ENCODE data around the gene NR1H2. TPM values are rescaled to one million over a fixed set of nuclear protein-coding genes. Genes with fewer than 3 reads are reported as not detected.
"Not testable (repeated sequence)": the region's sequence is repeated elsewhere in the genome, so short reads cannot be mapped to it uniquely, and the experiment has no call there.

NR1H2 gene
- total RNA-seq, 1 donor: 125 TPM

DNA sequence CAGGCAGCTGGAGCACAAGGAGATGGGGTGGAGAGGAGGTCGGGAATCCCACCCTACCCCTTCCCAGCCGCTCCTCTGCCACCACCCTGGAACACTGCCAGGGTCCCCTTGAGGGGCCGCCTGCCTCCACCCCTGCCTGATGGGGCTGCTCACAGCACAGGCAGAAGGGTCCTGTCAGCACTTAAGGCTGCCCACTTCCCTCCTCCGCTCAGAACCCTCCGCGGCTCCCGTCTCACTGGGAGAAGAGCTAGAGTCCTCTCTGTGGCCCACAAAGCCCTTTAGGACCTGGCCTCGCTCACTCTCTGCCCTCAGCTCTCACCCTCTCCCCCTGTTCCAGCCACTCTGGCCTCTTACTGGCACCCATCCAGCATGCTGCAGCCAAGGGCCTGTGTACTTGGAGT, 4.5 kb downstream of the NR1H2 start:
- no peaks in the 10 kb centered on the region for H3K9me3 ChIP-seq (ENCODE audit: low read depth, low read length)
- no peak overlapping the region for H3K4me3 ChIP-seq (ENCODE audit: low read length)
- no peaks in the 10 kb centered on the region for H3K27me3 ChIP-seq (ENCODE audit: insufficient read depth, low read length)
- peaks cover 34% of the 10 kb centered on the region for H3K4me1 ChIP-seq (ENCODE audit: insufficient read depth, low read length)

DNA sequence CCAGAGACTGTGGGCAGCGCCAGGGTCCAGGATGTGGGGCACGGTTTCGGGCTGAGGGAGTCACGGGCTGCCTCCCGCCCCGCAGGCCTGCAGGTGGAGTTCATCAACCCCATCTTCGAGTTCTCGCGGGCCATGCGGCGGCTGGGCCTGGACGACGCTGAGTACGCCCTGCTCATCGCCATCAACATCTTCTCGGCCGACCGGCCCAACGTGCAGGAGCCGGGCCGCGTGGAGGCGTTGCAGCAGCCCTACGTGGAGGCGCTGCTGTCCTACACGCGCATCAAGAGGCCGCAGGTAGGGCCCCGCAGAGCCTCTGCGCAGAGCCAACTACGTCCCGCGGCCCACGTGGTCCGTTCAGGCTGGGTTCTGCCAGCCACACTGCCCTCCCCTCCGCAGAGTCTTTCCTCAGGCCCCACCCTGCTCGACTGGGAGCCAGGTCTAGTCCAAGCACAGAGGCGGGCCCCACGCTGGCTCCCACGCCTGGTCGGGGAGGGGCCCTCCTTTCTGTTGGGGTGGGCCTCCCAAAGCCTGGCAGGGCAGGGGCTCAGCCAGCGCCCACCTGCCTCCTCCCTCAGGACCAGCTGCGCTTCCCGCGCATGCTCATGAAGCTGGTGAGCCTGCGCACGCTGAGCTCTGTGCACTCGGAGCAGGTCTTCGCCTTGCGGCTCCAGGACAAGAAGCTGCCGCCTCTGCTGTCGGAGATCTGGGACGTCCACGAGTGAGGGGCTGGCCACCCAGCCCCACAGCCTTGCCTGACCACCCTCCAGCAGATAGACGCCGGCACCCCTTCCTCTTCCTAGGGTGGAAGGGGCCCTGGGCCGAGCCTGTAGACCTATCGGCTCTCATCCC, 5.8 kb downstream of the NR1H2 start:
- Histone ChIP-seq H3K9me3 (ENCODE audit: low read depth, low read length) (no peaks in the 10 kb centered on the region), H3K27me3 (ENCODE audit: insufficient read depth, low read length) (no peaks in the 10 kb centered on the region), H3K4me3 (ENCODE audit: low read length) (no peak overlapping the region), H3K4me1 (ENCODE audit: insufficient read depth, low read length) (peaks cover 43% of the 10 kb centered on the region)

DNA sequence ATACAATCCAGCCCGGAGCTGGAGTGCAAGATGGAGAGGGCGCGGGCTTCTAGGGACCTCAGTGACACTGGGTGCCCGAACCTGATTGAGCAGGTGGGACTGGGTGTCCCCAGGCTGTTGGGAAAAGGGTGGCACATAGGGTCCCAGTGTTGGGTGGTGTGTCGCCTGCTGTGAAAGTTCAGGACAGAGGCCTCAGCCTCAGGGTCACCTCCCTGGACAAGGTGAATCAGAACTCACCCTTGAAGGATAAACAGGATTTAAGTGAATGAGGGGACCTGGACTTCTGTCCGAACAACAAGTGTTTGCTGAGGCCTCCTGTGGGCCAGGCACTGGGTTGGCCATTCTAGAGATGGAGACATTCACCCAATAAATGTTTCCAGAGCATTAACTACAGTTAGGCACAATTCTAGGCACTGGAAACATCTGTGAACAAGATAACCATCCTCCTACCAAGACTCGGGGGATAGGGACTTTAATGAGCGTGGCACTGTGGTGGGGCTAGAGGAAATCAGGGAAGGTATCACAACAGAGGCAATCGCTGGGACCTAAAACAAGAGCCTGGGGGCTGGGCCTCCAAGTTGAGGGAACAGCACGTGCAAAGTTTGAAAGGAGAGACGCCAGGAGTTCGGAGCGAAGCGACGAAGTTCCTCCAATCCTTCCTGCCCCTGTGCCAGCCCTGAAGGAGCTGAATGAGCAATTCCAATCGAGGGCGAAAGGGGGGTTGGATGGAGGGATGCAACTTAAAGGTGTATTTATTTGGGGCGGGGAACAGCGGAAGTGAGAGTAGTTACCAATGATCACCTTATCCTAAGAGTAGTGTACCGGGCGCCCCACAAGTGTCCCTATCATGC, 7.0 kb downstream of the NR1H2 start:
- H3K4me1 ChIP-seq (ENCODE audit: insufficient read depth, low read length): peaks cover 45% of the 10 kb centered on the region
- H3K9me3 ChIP-seq (ENCODE audit: low read depth, low read length): no peaks in the 10 kb centered on the region
- no peaks in the 10 kb centered on the region for H3K27me3 ChIP-seq (ENCODE audit: insufficient read depth, low read length)
- H3K4me3 ChIP-seq (ENCODE audit: low read length): peak overlapping the region; percentile 51

DNA sequence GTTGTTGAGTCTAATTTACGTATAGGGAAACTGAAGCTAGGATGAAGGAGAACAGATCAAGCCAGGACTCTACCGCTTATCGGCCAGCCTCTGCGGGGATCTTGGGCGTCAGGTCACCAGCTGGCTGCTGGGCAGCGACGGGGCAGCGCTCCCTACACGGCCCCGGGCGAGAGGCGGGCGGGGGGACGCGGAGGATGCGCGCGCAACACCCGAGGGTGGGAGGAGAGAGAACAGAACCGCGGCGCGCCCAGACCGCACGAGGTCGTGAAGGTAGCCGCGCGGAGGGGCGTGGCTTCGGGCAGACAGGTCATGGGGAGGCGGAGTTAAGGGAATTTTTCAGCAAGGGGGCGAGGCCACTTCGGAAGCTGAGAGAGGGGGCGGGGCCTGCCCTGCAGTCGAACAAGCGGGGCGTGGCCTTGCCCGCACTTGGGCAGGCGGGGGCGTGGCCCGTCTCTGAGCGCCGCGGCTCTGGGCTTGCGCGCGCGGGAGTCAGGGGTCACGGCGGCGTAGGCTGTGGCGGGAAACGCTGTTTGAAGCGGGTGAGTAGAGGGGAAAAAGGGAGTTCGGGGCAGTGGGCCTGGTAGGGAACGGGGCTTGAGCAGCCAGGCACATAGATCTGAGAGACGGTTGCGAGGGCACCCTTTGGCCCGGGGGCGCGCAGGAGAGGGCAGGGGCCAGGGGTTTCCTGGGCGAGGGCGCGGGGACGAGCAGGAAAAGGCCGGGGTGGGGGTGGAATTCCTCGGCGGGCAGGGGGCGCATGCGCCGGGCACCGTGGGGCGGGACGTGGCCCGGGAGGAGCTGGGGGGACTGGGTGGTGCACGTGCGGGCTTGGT, 7.8 kb downstream of the NR1H2 start, which contains the start of gene POLD1:
TSS of gene POLD1 (plus strand) at position 496 of the 833 bp plus-strand sequence. CDS start 14,505 bp downstream, outside the sequence.
- Histone ChIP-seq H3K4me3 (ENCODE audit: low read length) (peak within 1 kb of the TSS; percentile 51), H3K27me3 (ENCODE audit: insufficient read depth, low read length) (no peaks in the 10 kb centered on the region), H3K4me1 (ENCODE audit: insufficient read depth, low read length) (peaks cover 45% of the 10 kb centered on the region), H3K9me3 (ENCODE audit: low read depth, low read length) (no peaks in the 10 kb centered on the region)

DNA sequence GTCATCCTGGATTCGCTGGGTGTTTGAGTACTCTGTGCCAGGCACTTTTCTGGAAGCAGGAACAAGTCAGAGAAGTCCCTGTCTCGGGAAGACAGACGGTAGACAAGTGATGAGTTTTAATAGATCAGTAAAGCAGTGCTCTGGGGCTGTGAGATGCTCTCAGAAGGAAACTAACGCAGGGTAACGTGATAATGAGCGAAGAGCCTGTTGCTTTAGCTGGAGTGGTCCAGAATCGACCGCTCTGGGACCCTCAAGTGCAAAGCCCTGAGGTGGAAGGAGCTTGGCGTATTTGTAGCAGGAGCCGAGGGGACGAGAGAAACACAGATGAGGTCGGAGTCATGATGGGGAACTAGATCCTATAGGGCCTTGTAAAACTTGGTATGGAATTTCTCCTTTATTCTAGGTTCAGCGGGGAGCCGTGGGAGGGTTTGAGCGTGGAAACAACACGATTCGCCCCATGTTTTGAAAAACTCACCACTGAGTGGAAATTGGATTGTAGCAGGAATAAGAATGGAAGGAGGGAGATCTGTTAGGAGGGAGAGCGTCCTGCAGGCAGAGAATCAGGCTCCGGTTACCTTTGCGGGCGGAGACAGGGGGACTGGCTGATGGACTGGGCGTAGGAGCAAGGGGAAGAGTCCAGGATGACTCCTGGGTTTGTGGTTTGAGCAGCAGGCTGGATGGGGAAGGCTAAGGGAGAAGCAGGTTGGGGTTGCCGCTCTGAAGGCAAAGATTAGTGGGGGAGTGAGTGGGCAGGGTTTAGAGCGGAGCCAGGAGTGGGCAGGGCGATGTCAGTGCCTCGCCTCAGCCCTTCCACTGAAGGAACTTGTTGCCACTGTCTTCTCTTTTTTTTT, 8.7 kb downstream of the NR1H2 start:
- Histone ChIP-seq H3K27me3 (ENCODE audit: insufficient read depth, low read length) (no peaks in the 10 kb centered on the region), H3K9me3 (ENCODE audit: low read depth, low read length) (no peaks in the 10 kb centered on the region), H3K4me3 (ENCODE audit: low read length) (peak overlapping the region; percentile 51), H3K4me1 (ENCODE audit: insufficient read depth, low read length) (peaks cover 45% of the 10 kb centered on the region)

DNA sequence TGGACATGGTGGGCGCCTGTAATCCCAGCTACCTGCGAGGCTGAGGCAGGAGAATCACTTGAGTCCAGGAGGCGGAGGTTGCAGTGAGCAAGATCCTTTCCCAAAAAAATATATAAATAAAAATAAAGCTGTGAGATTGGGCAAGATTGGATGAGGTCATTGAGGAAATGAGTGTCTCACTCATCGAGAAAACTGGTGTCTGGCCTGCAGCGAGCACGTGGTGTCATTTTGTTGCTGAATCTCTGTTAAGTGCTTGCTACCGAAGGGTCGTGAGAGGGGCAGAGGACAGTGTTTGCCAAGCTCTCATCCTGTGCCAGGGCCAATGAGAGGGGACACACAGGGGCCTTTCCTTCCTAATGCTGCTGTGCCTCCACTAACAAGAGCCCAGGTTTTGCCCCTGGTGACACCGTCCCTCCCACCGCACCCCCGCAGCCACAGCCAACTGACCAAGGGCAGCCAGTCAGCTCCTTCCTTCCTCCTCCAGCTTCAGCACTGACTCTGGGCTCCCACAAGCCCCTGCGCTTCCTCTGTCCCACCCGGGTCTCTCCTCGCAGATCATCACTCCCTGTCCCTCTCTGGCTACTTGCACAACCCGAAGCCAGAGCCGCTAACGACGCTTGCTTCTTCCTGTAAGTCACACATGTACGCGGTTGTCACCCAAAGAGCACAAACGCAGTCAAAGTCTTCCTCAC, 11.1 kb downstream of the NR1H2 start:
- Histone ChIP-seq H3K4me1 (ENCODE audit: insufficient read depth, low read length) (peaks cover 45% of the 10 kb centered on the region), H3K4me3 (ENCODE audit: low read length) (no peak overlapping the region), H3K27me3 (ENCODE audit: insufficient read depth, low read length) (no peaks in the 10 kb centered on the region), H3K9me3 (ENCODE audit: low read depth, low read length) (no peaks in the 10 kb centered on the region)

DNA sequence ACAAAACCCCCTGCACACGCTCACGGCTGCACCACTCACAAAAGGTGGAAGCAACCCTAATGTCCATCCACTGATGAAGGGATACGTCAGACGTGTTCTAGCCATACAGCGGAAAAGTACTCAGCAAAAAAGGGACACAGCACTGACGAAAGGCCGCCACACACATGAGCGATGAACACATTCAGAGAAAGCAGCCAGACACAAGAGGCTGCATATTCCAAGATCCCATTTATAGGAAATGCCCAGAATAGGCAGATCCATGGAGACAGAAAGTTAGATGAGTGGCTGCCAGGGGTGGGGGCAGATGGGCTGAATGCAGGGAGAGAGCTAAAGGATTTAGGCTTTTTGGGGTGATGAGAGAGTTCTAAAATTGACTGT, 11.6 kb downstream of the NR1H2 start:
- Histone ChIP-seq H3K27me3 (ENCODE audit: insufficient read depth, low read length) (no peaks in the 10 kb centered on the region), H3K4me3 (ENCODE audit: low read length) (no peak overlapping the region), H3K9me3 (ENCODE audit: low read depth, low read length) (no peaks in the 10 kb centered on the region), H3K4me1 (ENCODE audit: insufficient read depth, low read length) (peaks cover 45% of the 10 kb centered on the region)

DNA sequence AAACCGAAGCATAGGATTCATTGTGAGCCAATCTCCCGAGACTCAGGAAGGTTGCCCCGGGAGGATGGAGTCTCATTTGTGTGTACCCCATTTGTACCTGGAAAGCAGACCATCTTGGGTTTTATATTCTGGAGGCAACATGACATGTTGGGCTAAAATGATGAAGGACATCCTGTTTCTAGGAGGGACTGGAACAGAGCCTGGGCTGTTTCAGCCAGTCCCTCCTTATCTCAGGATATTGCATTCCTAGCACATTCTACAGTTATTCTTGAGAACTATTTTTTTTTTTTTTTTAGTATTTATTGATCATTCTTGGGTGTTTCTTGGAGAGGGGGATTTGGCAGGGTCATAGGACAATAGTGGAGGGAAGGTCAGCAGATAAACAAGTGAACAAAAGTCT, 14.0 kb downstream of the NR1H2 start:
- not testable (repeated sequence) for H3K27me3 ChIP-seq (ENCODE audit: insufficient read depth, low read length); H3K4me3 ChIP-seq (ENCODE audit: low read length); H3K9me3 ChIP-seq (ENCODE audit: low read depth, low read length)
- H3K4me1 ChIP-seq (ENCODE audit: insufficient read depth, low read length): peaks cover 27% of the 10 kb centered on the region

DNA sequence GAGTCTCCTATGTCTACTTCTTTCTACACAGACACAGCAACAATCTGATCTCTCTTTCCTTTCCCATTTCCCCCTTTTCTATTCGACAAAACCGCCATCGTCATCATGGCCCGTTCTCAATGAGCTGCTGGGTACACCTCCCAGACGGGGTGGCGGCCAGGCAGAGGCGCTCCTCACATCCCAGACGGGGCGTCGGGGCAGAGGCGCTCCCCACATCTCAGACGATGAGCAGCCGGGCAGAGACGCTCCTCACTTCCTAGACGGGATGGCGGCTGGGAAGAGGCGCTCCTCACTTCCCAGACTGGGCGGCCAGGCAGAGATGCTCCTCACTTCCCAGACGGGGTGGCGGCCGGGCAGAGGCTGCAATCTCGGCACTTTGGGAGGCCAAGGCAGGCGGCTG, 14.7 kb downstream of the NR1H2 start:
- not testable (repeated sequence) for H3K27me3 ChIP-seq (ENCODE audit: insufficient read depth, low read length); H3K4me3 ChIP-seq (ENCODE audit: low read length); H3K9me3 ChIP-seq (ENCODE audit: low read depth, low read length)
- H3K4me1 ChIP-seq (ENCODE audit: insufficient read depth, low read length): peaks cover 21% of the 10 kb centered on the region

DNA sequence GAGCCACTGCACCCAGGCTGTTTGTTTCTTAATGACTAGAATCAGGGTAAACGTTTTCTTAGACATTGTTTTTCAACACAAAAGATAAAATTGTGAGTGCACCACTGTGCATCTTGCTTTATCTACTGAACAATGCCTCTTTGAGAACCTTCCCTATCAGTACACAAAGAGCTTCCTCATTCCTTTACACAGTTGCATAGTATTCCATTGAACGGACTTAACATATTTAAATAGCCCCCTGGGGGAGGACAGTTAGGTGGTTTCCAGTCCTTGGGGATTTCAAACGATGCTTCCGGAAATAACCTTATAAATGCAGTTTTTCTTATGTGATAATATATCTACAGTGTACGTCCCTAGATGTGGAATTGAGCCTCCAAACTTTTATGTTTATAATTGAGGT, 16.5 kb downstream of the NR1H2 start:
- H3K27me3 ChIP-seq (ENCODE audit: insufficient read depth, low read length): no peaks in the 10 kb centered on the region
- H3K9me3 ChIP-seq (ENCODE audit: low read depth, low read length): no peaks in the 10 kb centered on the region
- H3K4me1 ChIP-seq (ENCODE audit: insufficient read depth, low read length): peaks cover 3% of the 10 kb centered on the region
- H3K4me3 ChIP-seq (ENCODE audit: low read length): no peak overlapping the region

DNA sequence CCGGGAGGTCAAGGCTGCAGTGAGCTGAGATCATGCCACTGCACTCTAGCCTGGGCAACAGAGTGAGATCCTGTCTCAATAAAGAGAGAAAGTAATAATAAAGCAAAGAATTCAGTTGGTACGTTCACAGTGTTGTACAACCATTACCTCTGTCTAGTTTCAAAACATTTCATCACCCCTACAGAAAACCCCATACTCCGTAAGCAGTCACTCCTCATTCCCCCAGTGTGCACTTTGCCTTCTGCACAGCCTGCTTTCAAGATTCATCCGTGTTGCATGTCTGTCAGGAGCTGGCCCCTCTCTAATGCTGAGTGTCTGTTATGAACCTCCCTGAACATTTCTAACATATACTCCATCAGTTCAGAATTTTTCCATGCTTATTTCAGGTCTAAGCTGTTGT, 17.3 kb downstream of the NR1H2 start:
- Histone ChIP-seq H3K4me3 (ENCODE audit: low read length) (no peak overlapping the region), H3K4me1 (ENCODE audit: insufficient read depth, low read length) (no peaks in the 10 kb centered on the region), H3K27me3 (ENCODE audit: insufficient read depth, low read length) (no peaks in the 10 kb centered on the region), H3K9me3 (ENCODE audit: low read depth, low read length) (no peaks in the 10 kb centered on the region)

DNA sequence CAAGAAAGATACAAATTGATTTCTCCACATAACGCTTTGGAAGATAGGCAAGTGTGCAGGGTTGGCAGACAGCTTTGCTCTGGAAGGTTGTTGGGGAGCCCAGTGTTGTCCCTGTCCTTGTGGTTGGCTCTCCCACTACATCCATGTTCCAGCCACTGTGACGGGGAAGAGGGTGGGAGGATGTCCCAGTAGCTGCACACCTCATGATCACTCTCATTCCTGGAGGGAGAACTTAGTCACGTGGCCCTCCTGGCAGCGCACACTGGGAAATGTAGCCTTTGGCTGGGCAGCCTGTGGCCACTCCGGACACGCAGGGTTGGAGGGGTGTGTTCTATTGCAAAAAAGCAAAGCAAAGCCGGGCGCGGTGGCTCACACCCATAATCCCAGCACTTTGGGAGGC, 17.8 kb downstream of the NR1H2 start:
- no peaks in the 10 kb centered on the region for H3K4me1 ChIP-seq (ENCODE audit: insufficient read depth, low read length)
- H3K27me3 ChIP-seq (ENCODE audit: insufficient read depth, low read length): no peaks in the 10 kb centered on the region
- H3K4me3 ChIP-seq (ENCODE audit: low read length): no peak overlapping the region
- no peaks in the 10 kb centered on the region for H3K9me3 ChIP-seq (ENCODE audit: low read depth, low read length)

DNA sequence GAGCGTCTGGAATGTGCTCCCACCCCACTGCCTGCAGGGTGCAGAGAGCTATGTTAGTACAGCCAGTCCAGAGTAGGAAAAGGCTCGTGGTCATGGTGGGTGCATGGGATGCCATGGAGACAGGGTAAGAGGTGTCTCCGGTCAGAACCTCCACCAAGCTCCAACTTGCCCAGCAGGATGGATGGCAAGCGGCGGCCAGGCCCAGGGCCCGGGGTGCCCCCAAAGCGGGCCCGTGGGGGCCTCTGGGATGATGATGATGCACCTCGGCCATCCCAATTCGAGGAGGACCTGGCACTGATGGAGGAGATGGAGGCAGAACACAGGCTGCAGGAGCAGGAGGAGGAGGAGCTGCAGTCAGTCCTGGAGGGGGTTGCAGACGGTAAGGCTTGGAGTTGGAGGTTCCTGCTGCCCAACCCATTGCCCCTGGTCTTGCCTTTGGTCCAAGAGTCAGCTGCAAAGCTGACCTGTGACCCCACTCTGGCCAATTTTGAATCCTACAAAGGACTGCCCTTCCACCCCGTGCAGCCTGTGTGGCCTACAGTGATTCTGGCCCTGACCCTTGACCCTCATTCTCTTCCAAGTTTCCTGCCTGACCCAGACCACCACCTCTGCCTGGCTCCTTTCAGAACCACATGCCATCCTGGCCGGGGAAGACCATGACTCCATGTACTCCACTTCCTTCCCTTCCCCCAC, 22.6 kb downstream of the NR1H2 start:
- Histone ChIP-seq H3K4me3 (ENCODE audit: low read length) (no peak overlapping the region), H3K9me3 (ENCODE audit: low read depth, low read length) (no peaks in the 10 kb centered on the region), H3K27me3 (ENCODE audit: insufficient read depth, low read length) (no peaks in the 10 kb centered on the region), H3K4me1 (ENCODE audit: insufficient read depth, low read length) (no peaks in the 10 kb centered on the region)
